Gastrocnemius medialis (tissue), 4 donors: ENCODE data around the gene TTC17.

ENCODE experiments used
- POLR2A ChIP-seq, 2 donors: fragments of 450-650 bp; IDR thresholded peaks; one replicate each; pipeline ENCODE4 v1.6.1; 2017; ENCODE audit warnings: antibody characterized with exemption in 2 of 2, mild to moderate bottlenecking in 2 of 2, moderate library complexity in 2 of 2
- TF ChIP-seq, protein P1 (sequence below), 5 experiments: fragments of 450-650 bp in 3 of 5; fragments of 200-600 bp in 2 of 5; sonication (generic) in 2 of 5; IDR thresholded peaks in 4 of 5; conservative IDR thresholded peaks in 1 of 5; 1 replicate in 4 of 5; 2 replicates in 1 of 5; pipeline ENCODE4 v1.5.1; 2016 to 2019; ENCODE audit warnings: antibody characterized with exemption in 5 of 5, mild to moderate bottlenecking in 3 of 5, moderate library complexity in 3 of 5

DNA sequence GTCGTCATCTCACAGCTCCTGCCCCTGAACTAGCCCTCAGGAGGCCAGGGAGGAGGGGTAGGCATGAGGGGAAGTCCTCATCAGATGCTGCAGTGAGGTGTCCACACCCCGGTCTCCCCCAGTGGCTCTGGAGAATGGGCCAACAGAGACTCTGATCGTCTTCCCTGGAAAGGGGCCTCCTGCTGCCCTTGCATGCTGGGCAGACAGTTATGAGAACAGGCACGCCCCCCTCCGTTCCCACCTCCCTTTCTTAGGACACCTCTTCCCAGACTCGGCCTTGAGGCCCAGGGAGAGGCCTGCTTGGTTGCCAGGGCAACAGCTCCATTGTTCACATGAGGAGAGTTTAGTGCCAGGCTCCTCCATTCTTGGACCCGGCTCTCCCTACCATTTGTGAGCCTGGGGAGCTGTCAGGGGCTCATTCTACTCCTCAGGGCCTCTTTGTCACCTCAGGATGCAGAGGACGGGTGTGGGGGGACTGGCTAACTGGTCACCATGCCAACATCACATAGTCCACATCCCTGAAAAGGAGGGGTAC, 157.7 kb downstream of the TTC17 start:
- TF ChIP-seq, protein P1, sequence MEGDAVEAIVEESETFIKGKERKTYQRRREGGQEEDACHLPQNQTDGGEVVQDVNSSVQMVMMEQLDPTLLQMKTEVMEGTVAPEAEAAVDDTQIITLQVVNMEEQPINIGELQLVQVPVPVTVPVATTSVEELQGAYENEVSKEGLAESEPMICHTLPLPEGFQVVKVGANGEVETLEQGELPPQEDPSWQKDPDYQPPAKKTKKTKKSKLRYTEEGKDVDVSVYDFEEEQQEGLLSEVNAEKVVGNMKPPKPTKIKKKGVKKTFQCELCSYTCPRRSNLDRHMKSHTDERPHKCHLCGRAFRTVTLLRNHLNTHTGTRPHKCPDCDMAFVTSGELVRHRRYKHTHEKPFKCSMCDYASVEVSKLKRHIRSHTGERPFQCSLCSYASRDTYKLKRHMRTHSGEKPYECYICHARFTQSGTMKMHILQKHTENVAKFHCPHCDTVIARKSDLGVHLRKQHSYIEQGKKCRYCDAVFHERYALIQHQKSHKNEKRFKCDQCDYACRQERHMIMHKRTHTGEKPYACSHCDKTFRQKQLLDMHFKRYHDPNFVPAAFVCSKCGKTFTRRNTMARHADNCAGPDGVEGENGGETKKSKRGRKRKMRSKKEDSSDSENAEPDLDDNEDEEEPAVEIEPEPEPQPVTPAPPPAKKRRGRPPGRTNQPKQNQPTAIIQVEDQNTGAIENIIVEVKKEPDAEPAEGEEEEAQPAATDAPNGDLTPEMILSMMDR (IDR thresholded peaks at IDR 0.05 in 4 of 5, conservative IDR thresholded peaks at IDR 0.05 in 1 of 5), result no peak
- TF ChIP-seq POLR2A (IDR thresholded peaks at IDR 0.05), result no peak
